Right atrium auricular region (tissue), 2 donors: ENCODE measurements around the gene USP20. TPM values are rescaled to one million over a fixed set of nuclear protein-coding genes. Genes with fewer than 3 reads are reported as not detected.

Source experiments
- DNase-seq: peaks from one replicate; pipeline ENCODE4 v3.0.0-alpha.2; 2019; ENCODE audit warnings: low spot score
- H3K27ac ChIP-seq, 2 donors: fragments of 200-600 bp; sonication (generic); 1 replicate in 1 of 2; 2 replicates in 1 of 2; pipeline ENCODE4 v1.5.1; 2016 to 2019
- H3K27me3 ChIP-seq, 2 donors: fragments of 200-600 bp; sonication (generic); one replicate each; pipeline versions ENCODE4 v1.5.1 to v1.6.0; 2017 to 2019
- H3K36me3 ChIP-seq: fragments of 200-600 bp; sonication (generic); one replicate; pipeline ENCODE4 v1.5.1; 2016
- H3K4me1 ChIP-seq, 2 donors: fragments of 200-600 bp; sonication (generic); one replicate each; pipeline versions ENCODE4 v1.5.1 to v1.6.0; 2017 to 2019
- H3K4me3 ChIP-seq, 2 donors: fragments of 200-600 bp; sonication (generic); 1 replicate in 1 of 2; 2 replicates in 1 of 2; pipeline ENCODE4 v1.5.1; 2017 to 2019; ENCODE audit warnings: mild to moderate bottlenecking in 1 of 2, moderate library complexity in 1 of 2
- H3K9me3 ChIP-seq, 2 donors: fragments of 200-600 bp; sonication (generic); one replicate each; pipeline ENCODE4 v1.5.1; 2019
- CTCF ChIP-seq, 2 donors: fragments of 200-600 bp; sonication (generic); IDR thresholded peaks; one replicate each; pipeline ENCODE4 v1.5.1; 2019; ENCODE audit warnings: antibody characterized with exemption in 2 of 2
- microRNA-seq, 2 donors: library from miRNA; unstranded; fragments of <30 nt; microRNA quantifications; one replicate each; pipeline ENCODE4, GENCODE V29; 2016 to 2017; ENCODE audit warnings: borderline number of aligned reads in 2 of 2, borderline replicate concordance in 1 of 2
- total RNA-seq, 2 donors: library from RNA; depleted of rRNA; stranded (reverse); fragments of >200 nt; gene quantifications; one replicate each; pipeline ENCODE4 v1.1.0, GENCODE V29; 2016

USP20 gene
- total RNA-seq, 2 donors from 2014 or later = 12.9 to 14.5 TPM

DNA sequence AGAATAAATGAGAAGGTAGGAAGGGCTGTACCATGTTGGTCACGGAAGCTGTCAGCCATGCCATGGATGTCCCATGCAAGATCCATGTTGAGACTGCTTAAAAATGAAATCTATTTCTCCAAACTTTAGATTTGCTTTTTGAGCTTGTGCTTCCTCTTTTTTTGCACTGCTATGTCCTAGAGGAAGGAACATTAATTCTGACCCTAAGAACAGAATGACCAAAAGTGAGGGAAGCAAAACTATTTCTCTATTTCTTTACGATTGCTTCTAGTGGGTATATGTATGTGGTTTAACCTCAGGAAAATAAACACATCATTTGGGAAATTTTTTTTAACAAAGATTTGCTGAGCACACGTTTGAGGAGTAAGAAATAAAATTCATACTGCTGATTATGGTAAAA is 84.6 kb downstream of the USP20 start:
- Histone ChIP-seq H3K9me3 (no peaks in the 10 kb centered on the region), H3K27me3 (no peaks in the 10 kb centered on the region), H3K4me3 (no peak overlapping the region), H3K27ac (peak overlapping the region in 1 of 2 donors; percentile 1), H3K4me1 (no peaks in the 10 kb centered on the region), H3K36me3 (peaks cover 15% of the 10 kb centered on the region)
- DNase-seq = no peak
- no peak for TF ChIP-seq CTCF (IDR thresholded peaks at IDR 0.05)

DNA sequence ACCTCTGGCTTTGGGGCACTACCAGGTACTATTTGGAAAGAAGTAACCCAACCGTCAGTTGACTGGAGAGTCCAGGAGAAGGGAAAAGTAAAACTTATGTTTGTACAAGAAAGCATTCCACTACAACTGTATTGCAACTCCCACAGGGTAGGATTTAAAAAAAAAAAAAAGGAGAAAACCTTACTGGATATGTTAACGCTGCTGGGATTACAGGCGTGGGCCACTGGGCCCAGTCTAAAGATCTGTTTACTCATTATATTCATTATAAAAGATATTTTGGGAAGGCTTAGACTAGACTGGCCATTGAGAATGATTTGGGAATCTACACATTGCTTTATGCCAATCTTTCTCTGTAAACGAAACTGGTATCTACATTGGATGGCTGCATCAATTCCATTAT is 86.6 kb downstream of the USP20 start:
- DNase-seq = no peak
- TF ChIP-seq CTCF (IDR thresholded peaks at IDR 0.05) = no peak
- no peaks in the 10 kb centered on the region for H3K9me3 ChIP-seq
- no peaks in the 10 kb centered on the region for H3K4me1 ChIP-seq
- no peak overlapping the region for H3K4me3 ChIP-seq
- no peaks in the 10 kb centered on the region for H3K27me3 ChIP-seq
- H3K36me3 ChIP-seq = peaks cover 32% of the 10 kb centered on the region
- H3K27ac ChIP-seq = no peak overlapping the region

- DNase-seq = no peak
- Histone ChIP-seq H3K27ac (no peak overlapping the region), H3K4me3 (no peak overlapping the region), H3K27me3 (no peaks in the 10 kb centered on the region), H3K9me3 (no peaks in the 10 kb centered on the region), H3K4me1 (no peaks in the 10 kb centered on the region), H3K36me3 (peaks cover 44% of the 10 kb centered on the region)
- no peak for TF ChIP-seq CTCF (IDR thresholded peaks at IDR 0.05)
Observed at GRCh38 chr9:129923589-129923988, 88.3 kb downstream of the USP20 start.

- no peak for TF ChIP-seq CTCF (IDR thresholded peaks at IDR 0.05)
- H3K4me3 ChIP-seq = no peak overlapping the region
- DNase-seq = no peak
- H3K36me3 ChIP-seq = peaks cover 35% of the 10 kb centered on the region
- peaks cover 0 to 34% of the 10 kb centered on the region in 2 donors for H3K4me1 ChIP-seq
- H3K27ac ChIP-seq = no peak overlapping the region
- no peaks in the 10 kb centered on the region for H3K9me3 ChIP-seq
- H3K27me3 ChIP-seq = no peaks in the 10 kb centered on the region
Observed at GRCh38 chr9:129929496-129930125, 94.4 kb downstream of the USP20 start.

- peaks cover 28% of the 10 kb centered on the region for H3K36me3 ChIP-seq
- no peaks in the 10 kb centered on the region for H3K9me3 ChIP-seq
- H3K4me1 ChIP-seq = peaks cover 0 to 41% of the 10 kb centered on the region in 2 donors
- H3K4me3 ChIP-seq = no peak overlapping the region
- H3K27me3 ChIP-seq = no peaks in the 10 kb centered on the region
- no peak for TF ChIP-seq CTCF (IDR thresholded peaks at IDR 0.05)
- H3K27ac ChIP-seq = no peak overlapping the region
- no peak for DNase-seq
Observed at GRCh38 chr9:129930743-129931142, 95.5 kb downstream of the USP20 start.

Small RNA genes within 50 kb of the gene (microRNA-seq; reads per million reads assigned to microRNA genes)
- 0 to 0.71 reads per million in 2 donors for gene MIR6855

Other genes starting within 250 kb of the USP20 start
- not detected for gene C9orf50, start 214.4 kb upstream of the USP20 start, total RNA-seq
- 10 to 100 TPM; 33.7 to 36.0 TPM for gene NTMT1, start 209.3 kb upstream of the USP20 start, total RNA-seq
- gene ASB6, start 193.3 kb upstream of the USP20 start, total RNA-seq = 10 to 100 TPM; 10.2 to 12.6 TPM
- 1 to 10 TPM; 1.1 to 6.9 TPM for gene PRRX2, start 169.8 kb upstream of the USP20 start, total RNA-seq
- gene PTGES, start 82.4 kb upstream of the USP20 start, total RNA-seq = 1 to 10 TPM; 1.1 to 2.6 TPM
- gene TOR1B, start 32.3 kb upstream of the USP20 start, total RNA-seq = 10 to 100 TPM; 10.2 to 12.3 TPM
- 10 to 100 TPM; 16.1 to 31.9 TPM for gene TOR1A, start 11.3 kb upstream of the USP20 start, total RNA-seq
- gene C9orf78, start 183 bp upstream of the USP20 start, total RNA-seq = 10 to 100 TPM; 43.1 to 67.2 TPM
- 10 to 100 TPM; 18.0 to 24.1 TPM for gene FNBP1, start 207.7 kb downstream of the USP20 start, total RNA-seq
- 10 to 100 TPM; 16.2 to 16.9 TPM for gene GPR107, start 218.4 kb downstream of the USP20 start, total RNA-seq